GM12878 (cell line): Measurements from ENCODE around the gene ULK4. TPM values are rescaled to one million over a fixed set of nuclear protein-coding genes. Genes with fewer than 3 reads are reported as not detected.

Experiments used
- ATAC-seq: fragments of 200-7000 bp; cut with Tn5 transposase; 3 replicates; pipeline ENCODE4 v1.9.1; 2020; ENCODE audit warnings: mild to moderate bottlenecking, moderate library complexity
- BruUV-seq: library from RNA; stranded (reverse); fragments of 400-500 nt; replicated peaks from 2 replicates; lab custom pipeline; 2021; lab: Mats Ljungman, UMichigan
- CTCF ChIA-PET: fragments of 300-600 bp; sonication (Branson Sonifier 250); formaldehyde crosslinking; extraction: SDS; loops from one replicate; lab custom pipeline; 2021; ENCODE audit warnings: inconsistent platforms; lab: Yijun Ruan, JAX
- POLR2A ChIA-PET: fragments of 350-600 bp; formaldehyde crosslinking; extraction: SDS; loops from one replicate; lab custom pipeline; 2021; ENCODE audit warnings: inconsistent platforms; lab: Charles Lee
- RAD21 ChIA-PET: fragments of 300-600 bp; sonication (Branson Sonifier 250); formaldehyde crosslinking; loops from one replicate; lab custom pipeline; 2023; ENCODE audit warnings: antibody characterized with exemption; ENCODE audit not compliant: unreplicated experiment; lab: Charles Lee
- SMC1A ChIA-PET: fragments of 300-600 bp; sonication (Branson Sonifier 250); formaldehyde crosslinking; loops from one replicate; lab custom pipeline; 2023; ENCODE audit not compliant: unreplicated experiment, uncharacterized antibody; lab: Charles Lee
- DNase-seq: peaks from one replicate; pipeline ENCODE4 v3.0.0-alpha.2; 2011; ENCODE audit warnings: low read depth, low spot score
- FAIRE-seq: peaks from 3 replicates; lab custom pipeline; 2011; peaks lifted over from hg19 to GRCh38; lab: Jason Lieb, UNC
- H2AFZ ChIP-seq: 2 replicates; pipeline ENCODE4 v1.6.0; 2011; ENCODE audit warnings: low read depth, low read length, control low read depth; ENCODE audit not compliant: control insufficient read depth
- H3K27ac ChIP-seq: 2 replicates; pipeline ENCODE4 v1.5.1; 2011; ENCODE audit warnings: control low read depth; ENCODE audit not compliant: control insufficient read depth, insufficient read depth
- H3K27me3 ChIP-seq, 2 experiments: replicated peaks in 1 of 2; 2 replicates each; pipeline versions ENCODE4 v1.6.0 to v1.6.1; 2011; ENCODE audit warnings: low read length in 1 of 2; ENCODE audit not compliant: control insufficient read depth in 2 of 2, insufficient read depth in 2 of 2
- H3K36me3 ChIP-seq, 2 experiments: 2 replicates each; pipeline ENCODE4 v1.5.1; 2011; ENCODE audit warnings: low read length in 1 of 2; ENCODE audit not compliant: control insufficient read depth in 2 of 2, insufficient read depth in 2 of 2
- H3K4me1 ChIP-seq: 2 replicates; pipeline ENCODE4 v1.6.1; 2011; ENCODE audit warnings: mild to moderate bottlenecking, low read length, moderate library complexity, mixed read lengths; ENCODE audit not compliant: control insufficient read depth, insufficient read depth
- H3K4me2 ChIP-seq: 2 replicates; pipeline ENCODE4 v1.6.0; 2011; ENCODE audit warnings: control low read depth; ENCODE audit not compliant: control insufficient read depth, insufficient read depth
- H3K4me3 ChIP-seq: fragments of 200-600 bp; sonication (generic); 2 replicates; pipeline ENCODE4 v1.5.1; 2016
- H3K79me2 ChIP-seq: 2 replicates; pipeline ENCODE4 v1.6.0; 2011; ENCODE audit warnings: low read length; ENCODE audit not compliant: control insufficient read depth, insufficient read depth
- H3K9ac ChIP-seq: 2 replicates; pipeline ENCODE4 v1.8.0; 2011; ENCODE audit warnings: low read length, control low read depth, mixed read lengths; ENCODE audit not compliant: control insufficient read depth, insufficient read depth
- H3K9me3 ChIP-seq: replicated peaks from 3 replicates; pipeline ENCODE4 v1.5.1; 2011; ENCODE audit warnings: mild to moderate bottlenecking, low read length; ENCODE audit not compliant: control insufficient read depth, insufficient read depth
- H4K20me1 ChIP-seq: 2 replicates; pipeline ENCODE4 v1.6.0; 2011; ENCODE audit not compliant: control insufficient read depth, insufficient read depth
- ATF7 ChIP-seq: fragments of 450-650 bp; IDR thresholded peaks from 2 replicates; pipeline ENCODE4 v1.6.1; 2016; ENCODE audit warnings: low read depth, mild to moderate bottlenecking
- BHLHE40 ChIP-seq, 2 experiments: fragments of 450-650 bp in 1 of 2; IDR thresholded peaks; 2 replicates each; pipeline ENCODE4 v1.6.1; 2011 to 2017; ENCODE audit warnings: low read depth in 2 of 2, borderline replicate concordance in 1 of 2, improper control_type of control experiment in 1 of 2, low read length in 1 of 2, mild to moderate bottlenecking in 1 of 2
- ESRRA ChIP-seq: IDR thresholded peaks from 2 replicates; pipeline ENCODE4 v1.6.1; 2012; ENCODE audit warnings: mild to moderate bottlenecking, low read length, improper control_type of control experiment
- MYB ChIP-seq: fragments of 150-350 bp; IDR thresholded peaks from 2 replicates; pipeline ENCODE4 v1.6.1; 2014; ENCODE audit warnings: mild to moderate bottlenecking, low read depth, low read length, borderline replicate concordance
- NR2F1 ChIP-seq: fragments of 450-650 bp; conservative IDR thresholded peaks from 2 replicates; pipeline ENCODE4 v1.6.1; 2017; ENCODE audit warnings: mild to moderate bottlenecking
- RAD51 ChIP-seq: fragments of 450-650 bp; IDR thresholded peaks from 2 replicates; pipeline ENCODE4 v1.6.1; 2016; ENCODE audit warnings: moderate library complexity, mild to moderate bottlenecking, inconsistent platforms
- RELA ChIP-seq: fragments of 450-650 bp; IDR thresholded peaks from 2 replicates; pipeline ENCODE4 v1.8.0; 2014; ENCODE audit warnings: borderline replicate concordance; ENCODE audit not compliant: partially characterized antibody
- SREBF2 ChIP-seq: IDR thresholded peaks from 2 replicates; pipeline ENCODE4 v1.6.1; 2012; ENCODE audit warnings: mild to moderate bottlenecking, low read length
- STAT3 ChIP-seq: IDR thresholded peaks from 2 replicates; pipeline ENCODE4 v1.6.1; 2011; ENCODE audit warnings: low read depth, low read length, improper control_type of control experiment
- TCF12 ChIP-seq: IDR thresholded peaks from 2 replicates; pipeline ENCODE4 v1.6.1; 2011; ENCODE audit warnings: low read depth, mild to moderate bottlenecking, low read length
- YY1 ChIP-seq: IDR thresholded peaks from 2 replicates; pipeline ENCODE4 v1.6.1; 2011; ENCODE audit warnings: low read depth, mild to moderate bottlenecking, low read length
- WGBS: methylation state at CpG from one replicate; pipeline ENCODE4 v1.1.6; 2016; ENCODE audit warnings: low lambda C conversion rate; ENCODE audit not compliant: insufficient replicate concordance, insufficient coverage; ENCODE audit errors: missing lambda C conversion rate; 5-methylcytosine and 5-hydroxymethylcytosine counted together
- in situ Hi-C: fragments of 300-500 bp; cut with MboI; formaldehyde crosslinking; loops from 9 replicates; pipeline ENCODE4 v1.14.3; 2018; ENCODE audit warnings: mixed read lengths
- intact Hi-C: fragments of 100-400 bp; cut with micrococcal nuclease; formaldehyde crosslinking; loops from one replicate; pipeline ENCODE4 v1.14.2; 2022; ENCODE audit not compliant: unreplicated experiment
- polyA plus RNA-seq, 11 experiments: library from polyadenylated mRNA; depleted of rRNA in 4 of 11; unstranded in 6 of 11; stranded (reverse) in 5 of 11; fragments of >200 nt; fragmentation: Nextera tagmentation in 4 of 11; fragmentation: Illumina TruSeq in 1 of 11; extraction: Ambion mirVana in 4 of 11; extraction: Trizol in 1 of 11; gene quantifications; 1 replicate in 1 of 11; 2 replicates in 10 of 11; pipeline versions ENCODE4 v1.2.1 to v1.2.3, GENCODE V29; 2011 to 2016; ENCODE audit warnings: inconsistent platforms in 2 of 11, missing spikeins in 2 of 11, low read depth in 1 of 11
- total RNA-seq, 4 experiments: library from RNA; depleted of rRNA in 3 of 4; stranded (reverse); fragments of >200 nt in 3 of 4; fragmentation: Illumina TruSeq in 1 of 4; extraction: Trizol in 1 of 4; gene quantifications; 2 replicates each; pipeline versions ENCODE4 v1.2.1 to v1.2.3, GENCODE V29; 2013 to 2021
- TF ChIP-seq, protein P1 (sequence below): fragments of 450-650 bp; IDR thresholded peaks from 2 replicates; pipeline ENCODE4 v1.6.1; 2017; ENCODE audit warnings: mild to moderate bottlenecking

ULK4 gene
- total and polyA plus RNA-seq, 10 of the 15 experiments (the other 5 are each of a cell fraction or from before 2014, with no cell fraction given), result 3.5 to 7.6 (median 6.3) TPM

DNA sequence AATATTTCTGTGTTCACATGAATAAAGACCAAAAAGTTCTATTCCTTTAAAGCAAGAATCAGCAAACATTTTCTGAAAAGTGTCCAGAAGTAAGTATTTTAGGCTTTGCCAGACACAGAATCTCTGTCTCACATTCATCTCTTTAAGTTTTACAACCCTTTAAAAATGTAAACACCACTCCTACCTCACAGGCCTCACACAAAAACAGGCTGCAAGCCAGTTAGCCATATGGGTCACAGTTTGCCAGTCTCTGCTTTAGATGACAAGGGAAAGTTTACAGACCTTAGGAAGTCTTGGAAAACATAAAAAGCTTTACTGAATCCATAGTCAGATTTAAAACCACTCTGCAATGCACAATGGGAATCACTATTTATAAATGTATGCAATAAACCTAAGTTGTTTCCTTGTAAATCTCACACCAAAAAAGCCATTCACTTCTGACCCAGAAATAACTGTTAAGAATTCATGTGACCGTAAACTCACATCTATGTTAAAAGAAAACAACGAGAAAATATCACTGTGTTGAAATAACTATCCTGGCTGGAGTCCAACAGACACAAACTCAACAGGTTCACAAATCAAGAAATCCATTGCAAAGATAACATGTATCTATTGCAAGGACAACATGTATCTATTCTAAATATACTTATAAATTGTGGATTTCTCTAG is 308.2 kb downstream of the ULK4 start:
- FAIRE-seq, result no peak
- WGBS, result 68% methylated on average over 2 of the region's 2 CpGs
- Histone ChIP-seq H4K20me1 (no peaks in the 10 kb centered on the region), H3K4me2 (no peak overlapping the region), H2AFZ (no peak overlapping the region), H3K79me2 (no peaks in the 10 kb centered on the region), H3K27me3 (no peaks in the 10 kb centered on the region), H3K27ac (no peak overlapping the region), H3K4me1 (no peaks in the 10 kb centered on the region), H3K36me3 (no peaks in the 10 kb centered on the region), H3K9ac (no peak overlapping the region), H3K4me3 (no peak overlapping the region), H3K9me3 (no peaks in the 10 kb centered on the region; the same call in 2 of the 3 replicates)
- ChIA-PET POLR2A (no interaction called here), SMC1A (no interaction called here), CTCF (no interaction called here), RAD21 (no interaction called here)
- no peak for DNase-seq
- ATAC-seq, result no peak
- in situ Hi-C loops, result no loop called here
- intact Hi-C loops, result no loop called here
- no TSS peak for BruUV-seq
- TF ChIP-seq YY1, result no peak
- TF ChIP-seq ATF7, result no peak
- no peak for TF ChIP-seq MYB
- TF ChIP-seq TCF12, result no peak
- TF ChIP-seq RELA, result no peak
- TF ChIP-seq, protein P1, sequence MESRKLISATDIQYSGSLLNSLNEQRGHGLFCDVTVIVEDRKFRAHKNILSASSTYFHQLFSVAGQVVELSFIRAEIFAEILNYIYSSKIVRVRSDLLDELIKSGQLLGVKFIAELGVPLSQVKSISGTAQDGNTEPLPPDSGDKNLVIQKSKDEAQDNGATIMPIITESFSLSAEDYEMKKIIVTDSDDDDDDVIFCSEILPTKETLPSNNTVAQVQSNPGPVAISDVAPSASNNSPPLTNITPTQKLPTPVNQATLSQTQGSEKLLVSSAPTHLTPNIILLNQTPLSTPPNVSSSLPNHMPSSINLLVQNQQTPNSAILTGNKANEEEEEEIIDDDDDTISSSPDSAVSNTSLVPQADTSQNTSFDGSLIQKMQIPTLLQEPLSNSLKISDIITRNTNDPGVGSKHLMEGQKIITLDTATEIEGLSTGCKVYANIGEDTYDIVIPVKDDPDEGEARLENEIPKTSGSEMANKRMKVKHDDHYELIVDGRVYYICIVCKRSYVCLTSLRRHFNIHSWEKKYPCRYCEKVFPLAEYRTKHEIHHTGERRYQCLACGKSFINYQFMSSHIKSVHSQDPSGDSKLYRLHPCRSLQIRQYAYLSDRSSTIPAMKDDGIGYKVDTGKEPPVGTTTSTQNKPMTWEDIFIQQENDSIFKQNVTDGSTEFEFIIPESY, result no peak
- no peak for TF ChIP-seq STAT3
- TF ChIP-seq BHLHE40 (IDR thresholded peaks at IDR 0.05; ENCODE audit: borderline replicate concordance in 1 of 2, low read depth in 2 of 2, low read length in 1 of 2), result no peak
- TF ChIP-seq RAD51, result no peak
- TF ChIP-seq ESRRA, result no peak
- TF ChIP-seq SREBF2, result no peak
- no peak for TF ChIP-seq NR2F1
